Gastrocnemius medialis (tissue), 4 donors: ENCODE data around the gene GRM5.

Source experiments
- CTCF ChIP-seq, 5 experiments: fragments of 450-650 bp in 3 of 5; fragments of 200-600 bp in 2 of 5; sonication (generic) in 2 of 5; IDR thresholded peaks in 4 of 5; conservative IDR thresholded peaks in 1 of 5; 1 replicate in 4 of 5; 2 replicates in 1 of 5; pipeline ENCODE4 v1.5.1; 2016 to 2019; ENCODE audit warnings: antibody characterized with exemption in 5 of 5, mild to moderate bottlenecking in 3 of 5, moderate library complexity in 3 of 5
- POLR2A ChIP-seq, 2 donors: fragments of 450-650 bp; IDR thresholded peaks; one replicate each; pipeline ENCODE4 v1.6.1; 2017; ENCODE audit warnings: antibody characterized with exemption in 2 of 2, mild to moderate bottlenecking in 2 of 2, moderate library complexity in 2 of 2

- no peak for TF ChIP-seq POLR2A (IDR thresholded peaks at IDR 0.05)
- no peak for TF ChIP-seq CTCF (IDR thresholded peaks at IDR 0.05 in 4 of 5, conservative IDR thresholded peaks at IDR 0.05 in 1 of 5)
Observed at GRCh38 chr11:88739524-88739923, 326.3 kb downstream of the GRM5 start.
